Gastrocnemius medialis (tissue), 4 donors: ENCODE results near the gene RPS2. TPM values are rescaled to one million over a fixed set of nuclear protein-coding genes. Genes with fewer than 3 reads are reported as not detected.
A peak's percentile ranks its signal among the peaks of the same experiment; 100 is the strongest.

Source experiments
- ATAC-seq, 2 donors: fragments of 150-250 bp; one replicate each; pipeline ENCODE4 v1.9.1; 2016
- DNase-seq, 2 donors: peaks; one replicate each; pipeline ENCODE4 v3.0.0-alpha.2; 2019
- H3K27ac ChIP-seq, 4 donors: fragments of 200-600 bp; sonication (generic); 1 replicate in 1 of 4; 2 replicates in 3 of 4; pipeline ENCODE4 v1.5.1; 2016 to 2018; ENCODE audit warnings: mild to moderate bottlenecking in 2 of 4, moderate library complexity in 1 of 4
- H3K27me3 ChIP-seq, 3 donors: fragments of 200-600 bp; sonication (generic) in 2 of 3; 1 replicate in 1 of 3; 2 replicates in 2 of 3; pipeline versions ENCODE4 v1.5.1 to v1.6.0; 2016 to 2019; ENCODE audit warnings: mild to moderate bottlenecking in 1 of 3, moderate library complexity in 1 of 3
- H3K36me3 ChIP-seq, 2 donors: fragments of 200-600 bp; sonication (generic) in 1 of 2; one replicate each; pipeline ENCODE4 v1.5.1; 2017 to 2018
- H3K4me1 ChIP-seq, 2 donors: fragments of 200-600 bp; sonication (generic) in 1 of 2; one replicate each; pipeline ENCODE4 v1.5.1; 2016 to 2017; ENCODE audit warnings: mild to moderate bottlenecking in 2 of 2
- H3K4me3 ChIP-seq, 4 donors: fragments of 200-600 bp; sonication (generic) in 3 of 4; 1 replicate in 1 of 4; 2 replicates in 3 of 4; pipeline ENCODE4 v1.5.1; 2016 to 2019; ENCODE audit warnings: mild to moderate bottlenecking in 2 of 4
- H3K9me3 ChIP-seq, 3 donors: fragments of 200-600 bp; sonication (generic) in 2 of 3; 1 replicate in 1 of 3; 2 replicates in 2 of 3; pipeline ENCODE4 v1.5.1; 2016 to 2019
- CTCF ChIP-seq, 5 experiments: fragments of 450-650 bp in 3 of 5; fragments of 200-600 bp in 2 of 5; sonication (generic) in 2 of 5; IDR thresholded peaks in 4 of 5; conservative IDR thresholded peaks in 1 of 5; 1 replicate in 4 of 5; 2 replicates in 1 of 5; pipeline ENCODE4 v1.5.1; 2016 to 2019; ENCODE audit warnings: antibody characterized with exemption in 5 of 5, mild to moderate bottlenecking in 3 of 5, moderate library complexity in 3 of 5
- POLR2A ChIP-seq, 2 donors: fragments of 450-650 bp; IDR thresholded peaks; one replicate each; pipeline ENCODE4 v1.6.1; 2017; ENCODE audit warnings: antibody characterized with exemption in 2 of 2, mild to moderate bottlenecking in 2 of 2, moderate library complexity in 2 of 2
- in situ Hi-C, 4 donors: fragments of 200-750 bp; cut with MboI; loops; one replicate each; pipeline versions ENCODE4 v1.15.0 to v1.8.0; 2017; ENCODE audit warnings: low sequenced_read_pairs in 4 of 4
- intact Hi-C: fragments of 100-400 bp; cut with DNase I; formaldehyde crosslinking; loops from one replicate; pipeline ENCODE4 v1.15.1; 2023; ENCODE audit warnings: low total_unique reads
- total RNA-seq, 4 donors: library from RNA; depleted of rRNA; stranded (reverse); fragments of >200 nt; gene quantifications; one replicate each; pipeline versions ENCODE4 v1.1.0 to v1.2.3, GENCODE V29; 2016

The RPS2 gene
- total RNA-seq, 4 donors from 2014 or later = 1,162 to 1,876 (median 1,684) TPM

- H3K4me1 ChIP-seq = peaks cover 13 to 21% of the 10 kb centered on the region in 2 donors
- in situ Hi-C loops = no loop called here
- H3K36me3 ChIP-seq = peaks cover 0 to 37% of the 10 kb centered on the region in 2 donors
- H3K27me3 ChIP-seq = no peaks in the 10 kb centered on the region
- no peak overlapping the region for H3K4me3 ChIP-seq
- DNase-seq (peak in 1 of 2 donors; percentile 64), ATAC-seq (no peak)
- TF ChIP-seq CTCF (IDR thresholded peaks at IDR 0.05 in 4 of 5, conservative IDR thresholded peaks at IDR 0.05 in 1 of 5) (no peak), POLR2A (IDR thresholded peaks at IDR 0.05) (no peak)
- intact Hi-C loops = loop anchor here (10.0 kb wide), 1 partner anchor 365 kb away; the partner anchor contains the start of genes CRAMP1 and IFT140
- no peaks in the 10 kb centered on the region for H3K9me3 ChIP-seq
- no peak overlapping the region for H3K27ac ChIP-seq
Measured at GRCh38 chr16:1980030-1980769, 15.6 kb upstream of the RPS2 start.

- no peak for ATAC-seq
- H3K27me3 ChIP-seq = no peaks in the 10 kb centered on the region
- H3K27ac ChIP-seq = no peak overlapping the region
- peaks cover 7 to 13% of the 10 kb centered on the region in 2 donors for H3K4me1 ChIP-seq
- peaks cover 0 to 44% of the 10 kb centered on the region in 2 donors for H3K36me3 ChIP-seq
- in situ Hi-C loops = no loop called here
- H3K9me3 ChIP-seq = no peaks in the 10 kb centered on the region
- H3K4me3 ChIP-seq = no peak overlapping the region
- intact Hi-C loops = loop anchor here (10.0 kb wide), 1 partner anchor 365 kb away; the partner anchor contains the start of genes CRAMP1 and IFT140
- no peak for DNase-seq
- TF ChIP-seq POLR2A (IDR thresholded peaks at IDR 0.05) = no peak
- TF ChIP-seq CTCF (IDR thresholded peaks at IDR 0.05 in 4 of 5, conservative IDR thresholded peaks at IDR 0.05 in 1 of 5) = no peak
Measured at GRCh38 chr16:1979271-1980029, 14.8 kb upstream of the RPS2 start.

- no peaks in the 10 kb centered on the region for H3K27me3 ChIP-seq
Measured at GRCh38 chr16:1978476-1979120, 14.0 kb upstream of the RPS2 start.

GRCh38 chr16:1977875-1978268, 13.2 kb upstream of the RPS2 start:
- DNase-seq (no peak), ATAC-seq (no peak)
- Histone ChIP-seq H3K9me3 (no peaks in the 10 kb centered on the region), H3K27ac (no peak overlapping the region), H3K4me1 (peaks cover 5 to 18% of the 10 kb centered on the region in 2 donors), H3K36me3 (peaks cover 0 to 48% of the 10 kb centered on the region in 2 donors), H3K4me3 (no peak overlapping the region), H3K27me3 (no peaks in the 10 kb centered on the region)
- in situ Hi-C loops (no loop called here), intact Hi-C loops (no loop called here)
- TF ChIP-seq POLR2A (IDR thresholded peaks at IDR 0.05) (no peak), CTCF (IDR thresholded peaks at IDR 0.05 in 4 of 5, conservative IDR thresholded peaks at IDR 0.05 in 1 of 5) (no peak)

More at GRCh38 chr16:1978476-1979120, 14.0 kb upstream of the RPS2 start:
- TF ChIP-seq CTCF (IDR thresholded peaks at IDR 0.05 in 4 of 5, conservative IDR thresholded peaks at IDR 0.05 in 1 of 5) (no peak), POLR2A (IDR thresholded peaks at IDR 0.05) (no peak)
- intact Hi-C loops (no loop called here), in situ Hi-C loops (no loop called here)
- DNase-seq = no peak
- peaks cover 7 to 11% of the 10 kb centered on the region in 2 donors for H3K4me1 ChIP-seq
- no peak overlapping the region for H3K4me3 ChIP-seq
- no peak overlapping the region for H3K27ac ChIP-seq
- no peak for ATAC-seq
- no peaks in the 10 kb centered on the region for H3K9me3 ChIP-seq
- H3K36me3 ChIP-seq = peaks cover 0 to 48% of the 10 kb centered on the region in 2 donors
